Spinal cord (tissue), 4 donors: ENCODE data around the gene TOP2A. TPM values are rescaled to one million over a fixed set of nuclear protein-coding genes. Genes with fewer than 3 reads are reported as not detected.

ENCODE experiments used
- polyA plus RNA-seq, 2 donors: library from polyadenylated mRNA; unstranded; fragments of 120-200 nt; gene quantifications; one replicate each; pipeline ENCODE4 v1.2.1, GENCODE V29; 2013; ENCODE audit not compliant: insufficient read length in 2 of 2
- small RNA-seq: library from RNA; depleted of rRNA; stranded (forward); fragments of <200 nt; gene quantifications from one replicate; pipeline ENCODE3, GENCODE V24; 2014; ENCODE audit warnings: low replicate concordance
- total RNA-seq, 2 donors: library from RNA; depleted of rRNA in 1 of 2; stranded (reverse); fragments of 120-200 nt in 1 of 2; fragments of >200 nt in 1 of 2; gene quantifications; one replicate each; pipeline versions ENCODE4 v1.2.3 to v1.2.4, GENCODE V29; 2013 to 2014

Gene TOP2A
- total and polyA plus RNA-seq, 4 donors: 60.8 to 79.4 (median 70.9) TPM

Small RNAs within 50 kb of the gene (small RNA-seq; reads per million reads assigned to genes)
- not detected for gene RF00019
- not detected for gene RNA5SP441

Other genes starting within 250 kb of the TOP2A start
- 10 to 100 TPM; 10.6 to 17.7 TPM for gene RAPGEFL1, start 240.4 kb downstream of the TOP2A start, total RNA-seq
- gene RAPGEFL1, start 240.4 kb downstream of the TOP2A start, polyA plus RNA-seq: 10 to 100 TPM; 53.0 to 77.1 TPM
- gene WIPF2, start 198.6 kb downstream of the TOP2A start, total RNA-seq: 10 to 100 TPM; 10.7 to 13.2 TPM
- 10 to 100 TPM; 49.2 to 54.3 TPM for gene WIPF2, start 198.6 kb downstream of the TOP2A start, polyA plus RNA-seq
- 10 to 100 TPM in 1 of 2 donors, 1 to 10 TPM in 1; 6.7 to 10.3 TPM for gene CDC6, start 130.0 kb downstream of the TOP2A start, total RNA-seq
- gene CDC6, start 130.0 kb downstream of the TOP2A start, polyA plus RNA-seq: 10 to 100 TPM; 11.7 to 12.9 TPM
- gene RARA, start 108.7 kb downstream of the TOP2A start, total RNA-seq: 10 to 100 TPM; 10.2 to 22.7 TPM
- gene RARA, start 108.7 kb downstream of the TOP2A start, polyA plus RNA-seq: 10 to 100 TPM; 51.1 to 54.5 TPM
- gene GJD3, start 53.2 kb downstream of the TOP2A start, total RNA-seq: under 1 TPM; 0.40 to 0.61 TPM
- under 1 TPM in 1 of 2 donors, not detected in 1; 0.36 TPM for gene GJD3, start 53.2 kb downstream of the TOP2A start, polyA plus RNA-seq
- gene IGFBP4, start 25.6 kb upstream of the TOP2A start, total RNA-seq: 100 to 1,000 TPM in 1 of 2 donors, 10 to 100 TPM in 1; 53.1 to 110 TPM
- gene IGFBP4, start 25.6 kb upstream of the TOP2A start, polyA plus RNA-seq: 10 to 100 TPM; 67.8 to 98.3 TPM
- gene TNS4, start 83.7 kb upstream of the TOP2A start, total RNA-seq: not detected
- under 1 TPM in 1 of 2 donors, not detected in 1; 0.29 TPM for gene TNS4, start 83.7 kb upstream of the TOP2A start, polyA plus RNA-seq
- under 1 TPM; 0.11 to 0.20 TPM for gene CCR7, start 147.6 kb upstream of the TOP2A start, total RNA-seq
- gene CCR7, start 147.6 kb upstream of the TOP2A start, polyA plus RNA-seq: under 1 TPM; 0.17 to 0.33 TPM
- 100 to 1,000 TPM in 1 of 2 donors, 10 to 100 TPM in 1; 77.1 to 133 TPM for gene SMARCE1, start 229.9 kb upstream of the TOP2A start, total RNA-seq
- gene SMARCE1, start 229.9 kb upstream of the TOP2A start, polyA plus RNA-seq: 100 to 1,000 TPM; 114 to 128 TPM
- 10 to 100 TPM in 1 of 2 donors, 1 to 10 TPM in 1; 5.0 to 31.1 TPM for gene KRT222, start 247.3 kb upstream of the TOP2A start, total RNA-seq
- 10 to 100 TPM; 13.7 to 22.0 TPM for gene KRT222, start 247.3 kb upstream of the TOP2A start, polyA plus RNA-seq